Measurements from ENCODE around the gene HSCB.
"Not testable (repeated sequence)": the region's sequence is repeated elsewhere in the genome, so short reads cannot be mapped to it uniquely, and the experiment has no call there.

Gene HSCB

DNA sequence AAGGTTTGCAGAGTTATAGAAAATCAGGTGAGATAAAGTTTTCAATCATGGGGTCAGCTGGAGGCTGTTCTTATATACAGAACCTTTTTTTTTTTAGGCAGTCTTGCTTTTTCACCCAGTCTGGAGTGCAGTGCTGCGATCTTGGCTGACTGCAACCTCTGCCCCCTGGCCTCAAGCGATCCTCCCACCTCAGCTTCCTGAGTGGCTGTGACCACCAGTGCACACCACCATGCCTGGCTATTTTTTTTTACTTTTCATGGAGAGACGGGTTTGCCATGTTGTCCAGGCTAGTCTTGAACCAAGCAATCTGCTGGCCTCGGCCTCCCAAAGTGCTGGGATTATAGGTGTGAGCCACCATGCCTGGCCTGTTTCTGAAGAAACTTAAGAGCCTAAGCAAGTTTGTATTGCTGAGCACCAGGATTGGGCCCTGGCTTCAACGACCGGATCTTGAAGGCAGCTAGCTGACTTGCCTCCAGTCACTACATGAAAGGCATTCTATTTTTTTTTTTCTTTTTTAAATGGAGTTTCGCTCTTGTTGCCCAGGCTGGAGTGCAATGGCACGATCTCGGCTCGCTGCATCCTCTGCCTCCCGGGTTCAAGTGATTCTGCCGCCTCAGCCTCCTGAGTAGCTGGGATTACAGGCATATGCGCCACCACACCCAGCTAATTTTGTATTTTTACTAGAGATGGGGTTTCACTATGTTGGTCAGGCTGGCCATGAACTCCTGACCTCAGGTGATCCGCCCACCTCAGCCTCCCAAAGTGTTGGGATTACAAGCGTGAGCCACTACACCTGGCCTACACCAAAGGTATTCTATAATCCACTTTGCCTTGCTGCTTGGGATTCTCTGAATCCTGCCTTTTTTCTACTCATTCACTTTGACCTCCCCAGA is 50.9 kb downstream of the HSCB start:
- DNase-seq, result no peak

DNA sequence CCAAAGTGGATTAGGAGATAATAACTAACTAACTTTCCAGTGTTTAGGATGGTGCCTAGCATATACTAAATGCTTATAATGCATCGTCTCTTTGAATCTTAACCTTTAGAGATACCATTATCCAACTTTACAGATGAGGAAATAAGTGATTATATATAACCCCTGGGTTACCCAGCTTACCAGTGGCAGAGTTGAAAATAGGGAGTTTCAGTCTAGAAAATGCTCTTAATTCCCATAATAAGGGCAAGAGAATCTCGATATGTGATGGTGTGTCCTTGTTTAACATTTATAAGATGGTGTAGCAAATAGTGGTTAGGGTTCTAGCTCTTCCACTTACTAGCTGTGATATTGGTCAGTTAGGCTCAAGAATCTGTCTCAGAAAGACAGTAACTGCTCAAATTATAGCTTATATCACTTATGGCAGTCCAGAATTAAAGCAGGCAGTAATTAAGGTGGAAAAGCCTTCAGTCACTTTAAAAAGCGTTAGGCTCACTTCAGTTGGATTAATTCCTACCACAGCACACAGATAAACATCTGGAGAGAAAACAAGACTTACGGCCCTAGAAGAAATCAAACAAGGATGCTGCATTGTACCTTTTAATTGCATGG is 52.2 kb downstream of the HSCB start:
- no peak for DNase-seq

DNA sequence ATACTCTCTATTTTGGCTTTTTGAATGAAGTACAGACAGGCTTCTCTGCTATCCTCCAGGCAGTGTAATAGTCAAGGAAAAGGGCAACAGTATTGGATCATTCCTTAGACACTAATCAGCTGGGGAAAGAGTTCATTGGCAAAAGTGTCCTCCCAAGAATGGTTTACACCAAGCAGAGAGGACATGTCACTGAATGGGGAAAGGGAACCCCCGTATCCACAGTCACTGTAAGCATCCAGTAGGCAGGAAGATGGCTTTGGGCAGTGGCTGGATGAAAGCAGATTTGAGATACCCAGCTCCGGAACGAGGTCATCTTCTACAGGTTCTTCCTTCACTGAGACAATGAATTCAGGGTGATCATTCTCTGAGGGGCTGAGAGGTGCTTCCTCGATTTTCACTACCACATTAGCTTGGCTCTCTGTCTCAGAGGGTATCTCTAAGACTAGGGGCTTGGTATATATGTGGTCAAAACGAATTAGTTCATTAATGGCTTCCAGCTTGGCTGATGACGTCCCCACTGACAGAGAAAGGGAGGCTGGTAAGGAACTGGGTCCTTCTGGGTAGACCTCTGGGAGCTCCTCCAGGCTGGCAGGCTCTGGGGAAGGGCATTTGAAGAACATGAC is 53.3 kb downstream of the HSCB start:
- no peak for DNase-seq

DNA sequence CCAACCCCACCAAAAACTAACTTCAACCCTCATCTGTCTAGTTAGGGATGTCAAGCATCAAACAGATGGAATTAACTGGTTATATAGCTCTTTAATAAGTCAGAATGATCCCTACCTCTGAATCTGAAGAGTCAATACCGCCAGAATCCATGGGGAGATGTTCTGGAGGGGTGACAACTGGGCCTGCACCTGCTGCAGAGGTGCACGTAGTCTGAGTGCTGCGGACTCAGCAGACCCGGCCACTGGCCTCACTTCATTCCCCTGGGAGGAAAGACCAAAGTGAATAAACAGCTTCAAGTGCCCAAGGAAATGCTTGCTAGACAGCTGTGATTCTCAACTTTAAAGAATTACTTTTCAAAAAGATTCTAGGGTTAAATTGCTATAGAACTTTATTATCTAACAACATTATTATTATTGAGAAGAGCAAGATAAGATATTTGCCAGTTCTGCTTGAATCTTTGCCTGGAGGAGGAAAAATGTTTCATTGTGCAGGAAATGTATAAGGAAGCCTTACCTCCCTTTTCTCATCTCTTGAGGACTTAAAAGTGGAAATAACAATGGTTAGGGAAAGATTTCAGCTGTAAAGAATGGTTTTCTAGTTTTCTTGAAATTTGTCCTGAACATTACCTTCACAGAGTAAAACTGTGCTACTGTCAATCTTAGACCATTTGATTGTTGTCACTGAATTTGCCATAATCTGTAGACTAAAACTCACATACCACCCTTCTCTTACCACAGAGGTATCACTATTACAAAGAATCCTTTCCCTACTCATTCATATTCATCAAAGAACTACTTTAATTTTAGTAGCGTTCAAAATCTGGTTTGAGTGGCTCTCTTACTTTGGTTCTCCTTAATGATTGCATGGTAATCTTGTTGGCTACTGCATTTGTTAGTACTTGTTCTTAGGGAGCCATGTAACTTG is 54.4 kb downstream of the HSCB start:
- DNase-seq, result no peak

DNA sequence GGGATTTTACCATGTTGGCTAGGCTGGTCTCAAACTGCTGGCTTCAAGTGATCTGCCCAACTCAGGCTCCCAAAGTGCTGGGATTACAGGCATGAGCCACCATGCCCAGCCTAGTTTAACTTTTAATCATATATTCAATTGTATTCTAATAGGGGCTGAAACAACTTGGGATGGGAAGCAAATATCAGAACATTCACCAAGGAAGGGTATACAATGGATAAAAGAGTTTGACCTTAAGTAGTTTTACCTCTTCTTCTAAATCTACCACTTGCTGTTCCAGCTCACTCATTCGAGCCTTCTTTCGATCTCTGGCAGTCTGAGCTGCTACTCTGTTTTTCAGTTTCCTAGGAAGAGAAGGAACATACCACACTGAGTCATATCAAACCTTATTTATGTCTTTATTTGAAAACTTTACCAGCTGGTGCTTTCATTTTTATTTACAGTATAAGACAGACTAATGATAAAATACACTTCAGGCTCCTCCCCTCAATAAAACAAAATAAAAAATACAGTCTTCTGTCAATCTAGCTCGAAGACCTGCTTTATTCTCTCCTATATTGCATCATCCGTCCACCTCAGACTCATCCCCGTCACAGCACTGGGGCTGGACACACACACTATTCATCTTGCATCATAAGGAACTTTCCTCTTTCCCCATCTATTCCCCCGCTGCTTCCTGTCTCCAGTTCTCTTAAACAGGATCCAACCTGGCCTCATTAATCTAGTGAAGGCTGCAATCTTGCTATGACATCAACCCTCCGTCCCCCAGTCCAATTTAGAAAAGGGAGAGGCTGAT is 57.2 kb downstream of the HSCB start:
- no peak for DNase-seq

DNA sequence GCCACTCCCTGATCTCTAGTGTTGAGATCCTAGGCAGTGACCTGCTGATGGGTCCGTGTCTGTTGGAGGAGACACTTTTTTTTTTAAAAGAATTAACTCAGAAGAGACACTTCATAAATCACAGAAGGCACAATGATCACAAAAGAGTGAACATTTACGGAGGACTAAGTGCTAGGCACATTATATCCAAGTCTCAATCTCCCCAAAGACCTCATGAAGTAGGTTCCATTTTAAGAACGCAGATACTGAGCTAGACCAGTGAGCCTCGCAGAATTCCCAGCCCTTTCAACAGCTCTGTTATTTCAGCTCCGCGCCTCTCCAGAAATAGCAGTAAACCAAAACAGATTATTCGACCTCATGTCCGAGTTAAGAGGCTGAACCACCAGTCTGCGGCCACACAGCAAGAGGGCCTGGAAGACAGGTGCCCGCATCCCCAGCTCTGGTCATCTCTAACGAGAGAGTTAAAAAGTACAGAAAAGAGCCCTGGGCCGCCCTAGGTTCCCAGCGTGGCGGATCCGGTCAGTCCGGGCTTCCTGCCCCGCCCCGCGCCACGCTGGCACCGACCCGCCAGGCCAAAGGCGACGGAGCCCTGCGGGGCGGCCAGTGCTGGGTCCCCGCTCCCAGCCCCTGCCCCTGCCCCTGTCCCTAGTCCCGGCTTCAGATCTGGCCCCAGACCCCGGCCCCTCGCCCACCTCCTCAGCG is 57.9 kb downstream of the HSCB start:
- no peak for DNase-seq

DNA sequence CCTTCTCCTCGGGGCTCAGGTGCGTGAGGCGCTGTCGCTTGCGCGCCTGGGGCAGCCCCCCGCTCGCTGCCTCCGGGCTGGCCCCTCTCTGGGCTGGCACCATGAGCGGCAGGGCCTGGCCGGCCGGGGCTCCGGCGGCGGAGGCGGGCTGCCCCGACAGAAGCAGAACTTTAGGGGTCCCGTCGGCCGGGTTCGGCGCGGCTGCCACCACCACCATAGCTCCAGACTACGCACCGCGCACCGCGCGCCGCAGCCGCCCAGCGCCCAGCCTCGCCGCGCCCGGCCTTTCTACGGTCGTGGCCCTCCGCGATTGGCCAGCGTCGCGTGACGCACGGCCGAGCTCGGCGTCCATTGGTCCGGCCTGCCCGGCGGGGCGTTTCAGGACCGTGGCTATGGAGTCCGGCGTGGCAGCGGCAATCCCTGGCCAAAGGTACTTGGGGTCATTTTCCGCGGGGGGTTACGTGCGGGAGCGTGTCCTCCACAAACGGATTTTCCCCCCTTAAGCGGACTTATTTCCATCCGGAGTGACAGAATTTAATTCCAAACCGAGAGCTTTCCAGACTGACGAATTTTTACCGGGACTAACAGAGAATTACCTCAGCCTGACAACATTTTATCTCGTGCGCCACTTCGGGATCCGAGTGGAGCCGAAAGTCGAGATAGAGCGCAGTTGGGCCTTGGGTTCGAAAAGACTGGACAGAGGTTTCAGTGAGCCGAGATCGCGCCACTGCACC is 58.6 kb downstream of the HSCB start, which contains the start of gene XBP1:
TSS of gene XBP1 (minus strand) at position 262 of the 734 bp plus-strand sequence.
- peak; percentile 31 for DNase-seq

DNA sequence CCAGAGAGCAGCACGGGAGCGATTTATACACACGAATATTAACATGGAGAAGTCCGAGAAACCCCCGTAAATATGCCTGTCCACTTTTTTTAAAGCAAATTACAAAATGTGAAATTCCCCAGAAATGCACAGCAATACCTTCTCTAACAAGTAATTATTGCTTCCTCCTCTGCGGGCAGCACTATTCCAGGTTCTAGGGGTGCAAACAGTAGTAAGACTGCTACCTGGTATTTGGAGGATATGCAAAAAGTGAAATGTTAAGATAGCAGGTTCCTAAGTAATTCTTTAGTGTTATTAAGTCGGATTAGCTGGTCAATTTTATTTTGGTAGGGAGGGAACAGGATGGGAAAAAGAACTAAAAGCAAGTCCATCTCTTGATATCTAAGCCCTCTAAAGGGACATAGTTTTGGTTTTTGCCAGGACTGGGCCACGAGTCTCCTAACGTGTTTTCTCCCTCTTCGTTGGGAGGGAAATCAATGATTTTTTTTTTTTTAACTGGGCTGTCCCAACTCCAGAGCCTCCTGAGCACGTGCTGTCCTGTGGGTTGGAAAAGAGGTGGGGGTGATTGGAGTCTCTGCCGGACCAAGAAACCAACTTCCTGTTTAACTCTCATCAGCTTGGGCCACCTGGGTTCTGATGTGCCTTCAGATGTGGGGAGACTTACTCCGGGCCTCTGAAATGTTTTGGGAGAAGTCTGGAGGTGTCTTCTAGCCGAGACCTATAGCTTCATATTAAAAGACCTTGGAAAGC is 60.2 kb downstream of the HSCB start:
- DNase-seq, result no peak

DNA sequence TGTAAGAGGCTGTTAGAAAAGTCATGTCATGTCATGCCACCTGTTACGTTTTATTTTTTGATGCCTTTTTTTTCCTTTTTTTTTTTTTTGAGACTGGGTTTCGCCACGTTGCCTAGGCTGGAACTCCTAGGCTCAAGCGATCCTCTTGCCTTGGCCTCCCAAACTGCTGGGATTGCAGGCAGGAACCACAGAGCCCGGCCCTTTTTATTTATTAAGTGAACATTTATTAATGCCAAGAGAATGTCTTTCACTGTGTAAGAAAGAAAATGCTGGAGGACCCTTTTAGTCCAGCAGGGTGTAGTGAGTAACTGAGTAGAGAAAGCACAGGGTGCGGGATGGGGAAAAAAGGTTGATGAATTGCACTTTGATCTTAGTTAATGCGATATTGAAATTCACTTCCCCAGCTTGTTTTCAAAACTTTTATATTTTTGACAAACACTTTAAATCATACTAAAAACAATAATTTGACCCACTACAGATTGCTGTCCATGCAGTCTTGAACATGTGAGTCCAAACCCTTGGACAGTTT is 60.8 kb downstream of the HSCB start:
- no peak for DNase-seq

DNA sequence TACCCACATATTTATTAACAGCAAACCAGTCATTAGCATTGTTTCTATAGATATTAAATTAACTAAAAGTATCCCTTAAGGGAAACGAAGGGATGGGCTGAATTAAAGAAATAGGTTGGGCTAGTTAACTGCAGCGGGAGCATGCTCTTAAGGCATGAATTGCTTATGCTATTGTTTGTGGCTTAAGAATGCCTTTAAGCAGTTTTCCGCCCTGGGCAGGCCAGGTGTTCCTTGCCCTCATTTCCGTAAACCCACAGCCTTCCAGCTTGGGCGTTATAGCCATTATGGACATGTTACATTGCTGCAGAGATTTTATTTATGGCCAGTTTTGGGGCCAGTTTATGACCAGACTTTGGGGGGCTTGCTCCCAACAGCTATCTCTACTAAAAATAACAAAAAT is 63.6 kb downstream of the HSCB start:
- DNase-seq, result not testable (repeated sequence)
